SW 1271 (cell line): ENCODE results near the gene MACROD1.
A peak's percentile ranks its signal among the peaks of the same experiment; 100 is the strongest.

Source experiments
- DNase-seq, 2 experiments: peaks; one replicate each; lab custom pipeline; 2025; lab: John Stamatoyannopoulos, UW

The MACROD1 gene

DNA sequence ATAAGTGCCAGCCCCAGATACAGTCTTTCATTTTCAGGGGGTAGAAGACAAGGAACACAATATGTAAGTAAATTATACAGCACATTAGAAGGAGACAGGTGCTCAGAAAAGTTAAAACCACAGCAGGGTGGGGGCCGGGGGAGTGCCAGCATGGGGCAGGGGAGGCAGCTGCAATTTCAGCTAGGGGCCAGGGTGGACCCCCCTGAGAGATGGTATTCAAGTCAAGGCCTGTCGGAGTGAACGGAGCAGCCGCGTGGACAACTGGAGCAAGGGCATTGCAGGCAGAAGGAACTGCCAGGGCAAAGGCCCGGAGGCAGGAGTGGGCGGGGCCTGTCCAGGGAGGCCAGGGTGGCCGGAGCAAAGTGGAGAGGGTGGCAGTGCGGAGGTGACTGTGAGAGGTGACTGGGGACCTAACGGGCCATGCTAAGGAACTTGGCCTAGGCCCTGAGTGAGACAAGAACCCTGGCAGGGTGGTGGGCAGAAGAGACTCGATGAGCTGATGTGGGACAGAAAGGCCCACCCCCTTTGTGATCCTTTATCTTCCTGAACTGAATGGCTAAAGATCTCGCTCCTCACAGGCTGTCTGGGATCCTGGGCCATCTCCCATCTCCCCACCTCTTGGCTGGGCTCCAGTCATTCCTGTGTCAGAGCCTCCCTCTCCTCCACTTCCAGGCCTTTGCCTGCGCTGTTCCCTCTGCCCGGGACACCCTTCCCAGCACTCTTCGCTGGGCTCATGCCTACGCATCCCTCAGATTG, 152.6 kb downstream of the MACROD1 start:
- no peak for DNase-seq

DNA sequence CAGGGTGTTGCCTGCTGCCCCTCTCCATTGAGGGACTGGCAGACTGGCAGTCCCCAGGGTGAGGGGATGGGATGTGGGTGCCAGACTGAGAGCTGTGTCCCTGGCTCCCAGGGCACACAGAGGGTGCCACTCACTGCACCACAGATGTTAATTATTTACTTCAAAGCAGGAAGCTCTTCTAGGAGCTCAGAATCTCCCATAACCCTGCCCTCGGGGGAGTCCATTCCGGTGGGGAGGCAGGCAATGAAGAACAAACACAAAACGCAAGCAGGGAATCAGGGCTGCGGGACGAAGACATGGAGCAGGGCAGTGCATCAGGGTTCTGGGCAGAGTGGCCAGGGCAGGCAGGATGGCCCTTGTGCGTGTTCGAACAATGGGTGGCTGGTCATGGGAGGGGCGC, 154.5 kb downstream of the MACROD1 start:
- no peak for DNase-seq

DNA sequence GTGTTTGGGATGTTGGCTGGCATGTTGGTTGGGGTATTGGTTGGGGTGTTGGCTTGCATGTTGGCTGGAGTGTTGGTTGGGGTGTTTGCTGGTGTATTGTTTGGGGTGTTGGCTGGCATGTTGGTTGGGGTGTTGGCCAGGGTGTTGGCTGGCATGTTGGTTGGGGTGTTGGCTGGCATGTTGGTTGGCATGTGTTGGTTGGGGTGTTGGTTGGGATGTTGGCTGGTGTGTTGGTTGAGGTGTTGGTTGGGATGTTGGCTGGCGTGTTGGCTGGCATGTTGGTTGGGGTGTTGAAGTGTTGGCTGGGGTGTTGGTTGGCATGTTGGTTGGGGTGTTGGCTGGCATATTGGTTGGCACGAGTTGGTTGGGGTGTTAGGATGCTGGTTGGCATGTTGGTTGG, 155.1 kb downstream of the MACROD1 start:
- no peak for DNase-seq

DNA sequence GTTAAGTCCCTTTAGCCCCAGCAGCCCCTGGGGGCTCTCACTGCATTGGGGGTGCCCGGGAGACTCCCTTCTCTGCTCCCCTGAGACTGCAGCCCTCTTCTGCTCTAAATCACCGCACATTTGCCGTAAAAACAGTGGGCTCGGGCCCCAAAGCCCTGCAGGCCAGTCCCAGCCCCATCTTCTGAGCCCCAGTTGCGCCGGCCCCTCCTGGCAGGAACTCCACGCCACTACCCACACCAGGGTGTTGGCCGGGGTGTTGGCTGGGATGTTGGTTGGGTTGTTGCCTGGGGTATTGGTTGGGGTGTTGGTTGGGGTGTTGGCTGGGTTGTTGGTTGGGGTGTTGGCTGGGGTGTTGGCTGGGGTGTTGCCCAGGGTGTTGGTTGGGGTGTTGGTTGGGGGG, 156.2 kb downstream of the MACROD1 start:
- no peak for DNase-seq

DNA sequence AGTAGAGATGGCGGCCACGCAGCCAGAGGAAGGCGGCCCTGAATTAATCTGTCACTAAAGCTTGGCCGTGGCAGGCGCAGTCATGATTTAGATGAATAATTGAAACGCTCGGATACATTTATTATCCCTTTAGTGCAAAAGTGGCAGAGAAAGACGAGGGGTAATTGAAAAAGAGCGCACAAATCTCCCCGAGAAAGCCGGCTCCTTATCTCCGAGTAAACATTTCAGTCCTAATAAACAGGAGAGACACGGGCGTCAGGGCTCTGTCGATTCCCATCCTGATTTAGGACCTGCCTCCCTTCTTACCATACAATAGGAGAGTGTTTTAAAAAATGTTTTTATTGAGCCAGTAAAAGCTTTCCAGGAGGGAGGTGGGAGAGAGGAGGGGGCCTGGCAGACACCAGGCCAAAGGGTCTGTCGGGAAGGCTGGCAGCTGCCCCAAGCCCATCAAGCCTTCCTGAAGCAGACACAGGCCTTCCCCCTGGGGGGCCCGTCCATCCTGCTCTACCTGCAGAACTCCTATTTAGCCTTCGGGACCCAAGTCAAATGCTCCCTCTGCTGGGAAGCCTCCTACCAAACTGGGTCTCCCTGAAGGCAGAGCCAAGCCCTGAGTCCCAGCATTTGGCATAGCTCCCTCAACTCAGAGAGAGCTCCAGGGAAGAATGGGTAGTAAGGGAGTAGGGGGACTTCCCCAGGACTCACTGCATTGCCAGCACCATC, 156.8 kb downstream of the MACROD1 start:
- no peak for DNase-seq

DNA sequence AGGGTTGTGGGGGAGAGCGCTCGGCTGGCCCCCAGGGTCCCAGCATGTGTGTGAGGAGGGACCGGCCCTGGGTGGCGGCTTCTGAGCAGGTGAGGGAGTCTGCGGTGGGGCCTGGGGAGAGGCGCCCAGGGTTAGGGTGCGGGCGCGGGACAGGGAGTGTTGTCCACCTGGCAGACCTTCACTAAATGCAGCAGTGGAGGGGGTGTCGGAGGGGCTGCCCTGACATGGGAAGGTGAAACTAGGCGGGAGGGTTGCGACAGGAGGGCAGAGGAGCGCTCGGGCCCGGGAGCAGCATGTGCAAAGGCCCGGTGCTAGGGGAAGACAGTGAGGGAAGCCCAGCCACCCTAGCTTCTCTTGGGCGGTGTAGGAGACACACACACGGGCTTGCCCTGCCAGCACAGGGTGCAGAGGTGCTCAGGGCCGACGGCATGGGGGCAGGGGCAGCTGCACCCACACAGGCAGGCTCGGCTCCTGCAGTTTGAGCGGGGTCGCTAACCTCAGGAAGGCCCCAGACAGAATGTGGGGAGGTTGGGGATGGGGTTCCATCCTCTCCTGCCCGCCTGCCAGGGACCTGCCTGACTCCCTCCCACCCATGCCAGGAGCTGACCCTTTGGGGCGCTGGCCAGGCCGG, 157.5 kb downstream of the MACROD1 start:
- no peak for DNase-seq

DNA sequence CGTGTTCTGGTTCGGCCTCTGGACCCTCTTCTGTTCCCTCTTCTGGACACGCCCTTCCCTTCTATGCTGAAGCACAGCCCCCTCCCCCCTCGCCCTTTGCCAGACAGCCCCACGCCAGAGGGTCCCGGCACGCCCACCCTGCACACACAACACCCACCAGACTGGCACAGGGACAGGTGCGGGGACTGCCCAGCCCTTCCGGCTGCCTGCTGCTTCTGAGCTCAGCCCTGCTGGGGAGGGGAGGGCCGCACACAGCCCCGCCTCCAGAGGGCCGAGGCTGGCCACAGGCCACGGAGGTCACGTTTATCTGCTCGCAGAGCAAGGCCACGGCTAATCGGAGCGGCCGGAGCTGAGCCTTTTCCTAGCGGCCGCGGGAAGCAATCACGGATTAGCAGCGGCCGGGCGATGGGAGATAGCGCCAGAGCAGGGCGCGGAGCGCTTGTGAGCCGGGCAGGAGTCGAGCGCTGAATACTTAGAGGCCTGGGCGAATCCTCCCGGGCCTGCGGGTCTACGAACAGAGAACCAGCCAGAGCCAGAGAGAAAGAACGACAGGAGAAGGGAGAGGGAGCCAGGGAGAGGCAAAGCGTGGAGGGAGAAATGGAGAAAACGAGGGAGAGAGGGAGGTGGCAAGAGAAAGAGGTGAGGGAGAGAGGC, 158.2 kb downstream of the MACROD1 start:
- no peak for DNase-seq

DNA sequence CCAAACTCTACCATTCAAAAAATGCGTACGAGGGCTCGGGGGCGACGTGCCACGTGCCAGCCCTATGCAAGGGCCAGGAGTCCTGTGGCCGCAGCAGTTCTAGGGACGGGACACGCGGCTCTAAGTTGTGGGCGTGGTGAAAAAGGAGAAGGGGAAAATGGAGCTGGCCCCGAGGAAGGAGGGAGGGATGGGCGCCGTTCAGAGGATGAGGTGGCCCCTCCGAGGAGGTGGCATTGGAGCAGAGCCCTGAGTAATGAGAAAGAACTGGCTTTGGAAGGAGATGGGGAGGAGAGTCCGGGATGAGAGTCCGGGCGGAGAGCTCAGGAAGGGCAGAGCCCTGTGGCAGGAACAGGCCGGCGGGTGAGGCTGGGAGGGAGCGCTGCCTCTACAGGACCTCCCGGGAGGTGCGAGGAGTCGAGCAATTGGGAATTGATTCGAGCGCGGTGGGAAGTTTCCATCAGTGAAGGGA, 158.7 kb downstream of the MACROD1 start:
- no peak for DNase-seq

DNA sequence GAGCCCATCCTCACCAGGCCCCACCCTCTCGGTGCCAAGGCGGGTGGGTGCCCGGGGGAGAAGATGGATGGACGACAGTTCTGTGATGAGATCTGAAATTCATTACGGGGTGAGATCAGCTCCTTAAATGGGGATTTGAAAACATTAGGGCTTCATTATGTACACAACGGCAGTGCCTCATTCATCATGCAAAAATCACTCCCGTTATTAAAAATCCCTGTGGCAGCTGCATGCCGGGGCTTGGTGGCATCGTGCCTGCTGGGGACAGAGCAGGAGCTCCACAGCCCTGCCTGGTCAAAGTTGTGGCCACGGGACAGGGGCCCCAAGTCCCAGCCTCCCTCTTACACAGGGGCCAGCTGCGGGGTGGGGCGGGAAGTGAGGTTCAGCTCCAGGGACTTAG, 159.5 kb downstream of the MACROD1 start:
- no peak for DNase-seq

DNA sequence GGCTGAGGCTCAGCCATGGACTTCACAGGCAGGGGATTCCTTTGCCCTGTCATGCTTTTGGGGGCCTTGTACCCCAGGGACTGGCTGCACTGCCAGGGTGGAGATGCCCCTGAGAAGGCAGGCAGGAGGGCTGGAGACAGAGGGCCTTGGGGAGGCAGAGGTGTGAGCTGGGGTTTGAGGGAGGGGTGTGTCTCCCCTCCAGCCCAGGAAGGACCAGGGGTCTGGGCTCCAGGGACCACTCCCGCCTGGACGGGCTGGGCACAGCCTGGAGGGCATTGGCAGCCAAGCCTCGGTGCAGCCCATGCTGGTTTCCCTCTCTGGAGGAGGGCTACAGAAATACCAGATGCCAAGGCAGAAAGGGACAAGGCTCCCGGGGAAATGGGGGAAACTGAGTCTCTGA, 160.2 kb downstream of the MACROD1 start:
- DNase-seq = no peak

DNA sequence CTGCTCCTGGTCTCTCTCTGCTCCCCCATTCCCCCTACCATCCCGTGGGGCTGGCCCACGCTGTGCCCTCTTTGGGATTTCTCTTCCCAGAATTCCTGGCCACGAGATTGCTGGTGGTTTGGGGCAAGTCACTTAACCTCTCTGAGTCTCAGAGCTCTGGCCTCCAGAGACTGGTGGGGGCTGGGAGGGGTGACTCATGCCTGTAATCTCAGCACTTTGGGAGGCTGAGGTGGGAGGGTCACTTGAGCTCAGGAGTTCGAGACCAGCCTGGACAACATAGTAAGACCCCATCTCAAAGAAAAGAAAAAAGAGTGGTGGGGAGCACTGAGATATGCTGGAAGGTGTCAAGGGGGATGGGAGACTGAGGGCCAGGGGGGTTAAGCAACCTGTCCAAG, 161.3 kb downstream of the MACROD1 start:
- no peak for DNase-seq

DNA sequence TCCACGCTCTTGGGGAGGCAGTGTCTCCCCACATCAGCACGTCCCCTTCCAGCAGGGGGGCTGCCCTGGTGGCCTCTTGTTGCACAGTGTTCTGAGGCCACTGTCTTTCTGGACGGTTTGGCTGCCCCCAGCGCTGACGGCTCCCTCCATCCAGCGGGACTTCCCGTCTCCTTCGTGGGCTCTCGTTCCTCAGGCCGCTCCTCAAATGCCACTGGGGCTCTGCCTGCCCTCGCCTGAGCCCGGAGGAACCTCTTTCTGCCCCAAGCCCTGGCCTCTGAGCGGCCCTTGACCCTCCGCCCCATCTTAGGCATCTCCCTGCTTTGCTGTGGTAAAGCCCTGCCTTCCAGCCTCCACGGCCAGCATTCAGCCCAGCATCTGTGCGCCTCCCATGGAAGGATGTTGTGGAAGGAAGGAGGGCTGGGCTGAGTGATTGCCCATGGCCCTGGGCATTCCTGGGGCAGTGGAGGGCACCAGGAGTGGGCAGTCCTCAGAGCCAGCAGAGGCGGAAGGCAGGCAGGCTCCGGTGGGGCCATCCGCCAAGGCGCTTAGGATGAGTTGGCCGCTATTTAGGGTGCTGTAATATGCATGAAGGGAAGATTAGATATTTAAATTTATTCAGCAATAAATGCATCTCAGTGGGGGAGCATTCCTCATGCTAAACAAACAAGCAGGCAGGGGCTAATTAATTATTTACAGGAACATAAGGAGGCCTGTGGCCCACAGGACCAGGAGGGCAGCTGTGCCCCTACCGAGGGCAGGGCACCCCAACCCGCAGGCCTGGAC, 161.9 kb downstream of the MACROD1 start:
- no peak for DNase-seq

DNA sequence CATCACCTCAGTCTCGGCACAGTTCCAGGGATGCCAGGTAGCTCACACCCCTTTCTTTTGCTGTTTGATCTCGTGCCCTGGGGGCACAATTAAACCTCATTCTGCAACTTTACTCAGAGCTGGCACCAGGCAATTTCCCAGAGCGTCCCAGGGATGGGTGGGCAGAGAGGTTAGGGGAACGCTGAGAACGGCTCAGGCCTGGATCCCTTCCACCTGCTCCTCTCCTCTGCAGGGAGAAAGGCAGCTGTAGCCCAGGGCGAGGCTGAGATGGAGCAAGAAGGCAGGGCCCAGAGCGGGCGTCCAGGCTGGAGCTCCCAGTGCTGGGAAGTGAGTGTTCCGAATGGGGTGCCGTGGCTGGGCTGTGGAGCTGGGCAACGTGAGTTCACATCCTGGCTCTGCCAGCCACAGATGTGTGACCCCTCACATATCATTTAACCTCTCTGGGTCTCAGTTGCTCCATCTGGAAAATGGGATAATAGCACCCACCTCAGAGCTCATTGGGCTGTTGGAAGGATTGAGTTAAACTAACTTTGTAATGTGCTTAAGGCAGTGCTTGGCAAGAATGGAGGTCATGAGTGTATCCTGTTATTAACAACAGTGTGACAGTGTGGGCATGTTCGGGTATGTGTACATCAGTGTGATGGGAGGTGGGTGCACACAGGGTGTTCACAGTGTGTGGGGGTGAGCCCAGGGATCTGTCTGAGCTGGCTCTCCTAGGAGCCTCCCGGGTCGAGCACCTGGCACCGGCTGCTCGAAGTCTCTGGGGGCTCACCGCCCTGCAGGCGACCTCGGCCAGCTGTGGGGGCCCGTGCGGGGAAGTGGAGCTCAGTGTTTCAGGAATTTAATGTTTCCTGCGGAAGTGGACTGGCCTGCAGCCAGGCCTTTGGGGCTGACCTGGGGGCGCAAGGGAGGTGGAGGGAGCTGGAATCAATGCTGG, 164.2 kb downstream of the MACROD1 start:
- peak in 1 of 2 experiments; percentile 25 for DNase-seq

DNA sequence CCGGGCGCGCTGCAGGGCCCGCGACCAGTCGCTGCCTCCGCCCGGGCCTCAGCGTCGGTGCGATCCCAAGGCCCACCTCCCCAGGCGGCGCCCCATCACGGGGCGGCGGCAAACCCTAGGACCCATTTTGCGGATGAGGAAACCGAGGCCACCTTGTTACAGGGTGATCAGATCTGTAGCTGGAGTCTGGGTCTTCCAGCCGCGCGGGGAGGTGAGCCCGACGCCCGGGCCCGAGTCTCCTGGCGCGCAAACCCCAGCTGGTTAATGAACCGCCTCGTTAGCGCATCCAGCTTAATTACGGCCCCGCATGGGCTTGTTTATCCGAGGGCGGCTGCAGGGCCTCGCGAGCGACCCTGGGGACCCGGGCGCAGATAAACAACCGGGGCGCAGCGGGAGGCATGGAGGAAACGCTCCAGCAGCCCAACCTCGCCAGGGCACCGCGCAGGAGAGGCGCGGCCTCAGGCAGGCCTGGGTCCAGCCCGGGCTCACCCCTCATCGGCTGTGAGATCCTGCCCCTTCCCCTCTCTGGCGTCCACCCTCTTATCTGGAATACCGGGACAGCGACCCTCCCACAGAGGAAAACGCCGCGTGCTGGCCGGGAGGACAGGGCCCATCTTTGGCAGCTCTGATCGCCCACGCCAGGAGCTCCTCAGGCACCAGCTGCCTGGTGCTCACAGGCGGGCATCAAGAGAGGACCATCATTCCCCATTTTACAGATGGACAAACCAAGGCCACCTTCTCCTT, 165.0 kb downstream of the MACROD1 start:
- no peak for DNase-seq

DNA sequence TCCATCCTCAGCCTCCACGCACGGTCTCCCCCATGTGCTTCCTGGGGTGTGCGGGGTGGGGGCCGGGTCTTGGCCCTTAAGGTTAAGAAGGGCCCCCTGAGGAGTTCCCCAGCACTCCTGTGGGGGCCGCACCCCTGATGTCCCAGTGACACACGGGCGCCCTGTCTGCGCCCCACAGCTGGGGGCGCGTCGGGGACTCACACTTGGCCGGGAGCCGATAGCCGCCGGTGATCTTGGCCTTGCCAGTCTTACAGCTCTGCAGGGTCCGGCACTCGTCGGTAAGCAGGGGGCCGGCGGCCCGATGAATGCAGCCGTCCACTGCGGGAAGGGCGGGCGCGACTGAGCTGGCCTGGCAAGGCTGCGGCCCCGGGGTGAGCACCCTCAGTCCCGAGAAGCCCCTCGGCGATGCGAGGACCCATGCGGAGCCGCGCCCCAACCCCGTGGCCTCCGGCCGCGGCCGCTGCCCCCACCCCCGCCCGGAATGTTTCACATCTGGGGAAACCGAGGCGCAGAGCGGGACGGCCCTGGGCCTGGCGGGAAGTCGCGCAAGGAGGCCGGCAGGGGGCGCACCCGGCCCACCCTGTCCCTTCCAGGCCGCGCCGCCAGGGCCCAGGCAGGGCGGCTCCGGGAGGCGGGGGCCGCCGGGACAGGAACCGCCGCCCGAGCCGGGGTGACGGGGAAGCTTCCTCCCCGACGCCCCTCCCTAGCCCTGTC, 165.7 kb downstream of the MACROD1 start:
- DNase-seq = no peak

DNA sequence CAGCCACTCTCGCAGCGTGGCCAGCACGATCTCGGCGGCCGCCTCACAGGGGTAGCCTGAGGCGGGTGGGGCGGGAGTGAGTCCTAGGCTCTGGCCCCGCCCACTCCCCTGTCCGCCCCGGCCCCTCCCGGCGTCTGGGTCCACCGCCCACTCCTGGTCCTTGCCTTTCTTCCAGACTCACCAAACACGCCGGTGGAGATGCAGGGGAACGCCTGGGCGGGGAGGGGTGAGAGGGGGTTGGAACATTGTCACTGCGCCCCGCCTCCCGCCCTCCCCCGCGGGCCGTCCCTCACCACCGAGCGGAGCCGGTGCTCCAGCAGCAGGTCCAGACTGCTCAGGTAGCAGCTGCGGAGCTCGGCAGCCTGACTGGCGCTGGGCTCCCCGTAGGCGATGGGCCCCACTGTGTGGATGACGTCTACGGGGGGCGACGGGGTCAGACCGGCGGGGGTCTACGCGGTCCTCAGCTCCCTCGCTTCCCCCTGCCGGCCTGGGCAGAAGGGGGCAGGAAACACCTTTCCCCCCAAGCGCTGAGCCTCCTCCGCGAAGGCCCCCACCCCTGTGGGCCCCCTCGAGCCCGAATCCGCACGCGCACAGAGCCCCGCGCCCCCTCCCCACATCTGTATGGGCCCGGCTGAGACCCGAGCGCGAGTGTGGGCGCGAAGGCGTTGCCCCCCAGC, 166.4 kb downstream of the MACROD1 start:
- DNase-seq = no peak

DNA sequence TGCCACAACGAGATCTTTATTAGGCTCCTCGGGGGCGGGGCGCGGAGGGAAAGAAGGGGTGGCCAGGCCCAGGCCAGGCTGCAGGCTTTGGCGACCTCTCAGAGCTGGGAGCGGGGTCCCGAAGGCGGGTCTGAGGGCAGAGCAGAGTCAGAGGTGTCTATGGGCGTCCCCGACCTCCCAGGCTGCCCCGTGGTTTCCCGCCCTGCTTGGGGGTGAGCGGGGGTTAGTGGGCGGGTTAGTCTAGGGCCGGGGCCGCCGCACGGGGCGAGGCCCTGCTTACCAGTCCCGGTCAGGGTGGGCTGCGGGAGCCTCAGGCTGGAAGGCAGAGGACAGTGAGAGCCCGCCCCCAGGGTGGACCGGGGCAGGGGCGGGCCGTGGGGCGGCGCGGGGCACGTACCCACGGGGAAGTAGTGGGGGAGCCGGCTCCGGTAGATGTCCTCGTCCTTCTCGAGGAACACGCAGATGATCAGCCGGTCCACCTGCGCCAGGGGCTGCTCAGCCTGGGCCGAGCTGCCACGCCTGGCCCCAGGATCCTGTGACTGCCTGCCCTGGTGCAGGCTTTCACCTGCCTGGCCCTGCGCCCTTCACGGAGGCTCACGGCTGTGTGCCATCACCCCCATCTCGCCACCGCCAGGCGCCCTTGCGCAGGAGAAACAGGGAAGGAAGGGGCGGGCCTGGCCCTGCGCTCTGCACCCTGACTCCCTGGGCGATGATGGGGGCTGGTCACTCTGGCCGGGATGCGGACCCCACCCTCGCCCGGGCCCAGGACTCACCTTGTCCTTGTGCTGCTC, 167.2 kb downstream of the MACROD1 start:
- DNase-seq = no peak

DNA sequence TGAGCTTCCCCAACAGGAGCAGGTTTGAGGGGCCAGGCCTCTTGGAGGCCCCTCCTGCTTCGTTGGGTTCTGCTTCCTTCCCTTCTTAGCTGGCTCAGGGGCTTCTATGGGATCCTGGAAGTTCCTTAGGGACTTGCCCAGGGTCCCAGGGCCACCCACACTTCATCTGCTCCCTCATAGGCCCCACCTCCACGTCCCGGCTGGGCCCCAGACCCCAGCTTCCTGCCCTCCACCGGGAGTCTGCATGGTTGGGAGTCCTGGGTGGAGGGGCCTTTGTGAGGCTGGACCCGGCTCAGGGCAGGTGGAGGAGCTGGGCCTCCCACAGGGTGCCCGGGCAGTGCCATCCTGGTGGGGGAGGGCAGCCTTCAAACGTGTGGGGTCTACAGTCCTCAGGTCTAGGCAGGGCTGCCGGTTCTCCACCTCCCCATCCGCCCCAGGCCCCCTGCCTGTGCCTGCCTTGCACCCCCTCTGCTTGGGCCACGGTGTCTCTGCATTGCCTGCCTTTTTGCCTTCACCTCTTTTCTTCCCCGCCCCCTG, 168.0 kb downstream of the MACROD1 start:
- no peak for DNase-seq
